ENCODE measurements around the gene CTBP2.

The CTBP2 gene

DNA sequence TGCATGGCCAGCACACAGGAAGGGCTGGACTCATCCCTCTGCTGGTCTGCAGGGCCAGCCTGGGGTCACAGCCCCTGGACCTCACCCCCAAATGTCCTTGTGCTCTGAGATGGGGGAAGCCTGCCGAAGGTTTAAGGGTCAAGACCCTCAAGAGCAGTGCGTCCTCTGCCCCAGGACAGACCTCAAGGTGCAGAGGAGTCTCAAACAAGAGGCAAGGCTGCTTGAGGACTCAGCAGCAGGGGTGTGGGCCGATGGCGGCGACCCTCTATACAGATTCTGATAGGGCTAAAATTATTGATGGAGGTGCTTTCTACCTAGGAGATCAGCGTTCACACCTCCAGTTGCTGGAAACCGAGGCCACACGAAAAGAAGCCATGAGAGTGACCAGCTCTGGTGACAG, 137.7 kb downstream of the CTBP2 start:
- H3K4me3 ChIP-seq (replicated peaks; ENCODE audit: low read depth, low read length), result no peak overlapping the region
- no peaks in the 10 kb centered on the region; the same call in 1 of the 2 replicates for H3K27me3 ChIP-seq (replicated peaks; ENCODE audit: control insufficient read depth, insufficient read depth, low read length)
- H3K36me3 ChIP-seq (ENCODE audit: control insufficient read depth, insufficient read depth, low read length), result no peaks in the 10 kb centered on the region
- TF ChIP-seq, protein P1, sequence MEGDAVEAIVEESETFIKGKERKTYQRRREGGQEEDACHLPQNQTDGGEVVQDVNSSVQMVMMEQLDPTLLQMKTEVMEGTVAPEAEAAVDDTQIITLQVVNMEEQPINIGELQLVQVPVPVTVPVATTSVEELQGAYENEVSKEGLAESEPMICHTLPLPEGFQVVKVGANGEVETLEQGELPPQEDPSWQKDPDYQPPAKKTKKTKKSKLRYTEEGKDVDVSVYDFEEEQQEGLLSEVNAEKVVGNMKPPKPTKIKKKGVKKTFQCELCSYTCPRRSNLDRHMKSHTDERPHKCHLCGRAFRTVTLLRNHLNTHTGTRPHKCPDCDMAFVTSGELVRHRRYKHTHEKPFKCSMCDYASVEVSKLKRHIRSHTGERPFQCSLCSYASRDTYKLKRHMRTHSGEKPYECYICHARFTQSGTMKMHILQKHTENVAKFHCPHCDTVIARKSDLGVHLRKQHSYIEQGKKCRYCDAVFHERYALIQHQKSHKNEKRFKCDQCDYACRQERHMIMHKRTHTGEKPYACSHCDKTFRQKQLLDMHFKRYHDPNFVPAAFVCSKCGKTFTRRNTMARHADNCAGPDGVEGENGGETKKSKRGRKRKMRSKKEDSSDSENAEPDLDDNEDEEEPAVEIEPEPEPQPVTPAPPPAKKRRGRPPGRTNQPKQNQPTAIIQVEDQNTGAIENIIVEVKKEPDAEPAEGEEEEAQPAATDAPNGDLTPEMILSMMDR (IDR thresholded peaks at IDR 0.05; ENCODE audit: insufficient read depth, low read length, poor library complexity, severe bottlenecking), result no peak
- DNase-seq (ENCODE audit: extremely low read depth, insufficient read length), result no peak

DNA sequence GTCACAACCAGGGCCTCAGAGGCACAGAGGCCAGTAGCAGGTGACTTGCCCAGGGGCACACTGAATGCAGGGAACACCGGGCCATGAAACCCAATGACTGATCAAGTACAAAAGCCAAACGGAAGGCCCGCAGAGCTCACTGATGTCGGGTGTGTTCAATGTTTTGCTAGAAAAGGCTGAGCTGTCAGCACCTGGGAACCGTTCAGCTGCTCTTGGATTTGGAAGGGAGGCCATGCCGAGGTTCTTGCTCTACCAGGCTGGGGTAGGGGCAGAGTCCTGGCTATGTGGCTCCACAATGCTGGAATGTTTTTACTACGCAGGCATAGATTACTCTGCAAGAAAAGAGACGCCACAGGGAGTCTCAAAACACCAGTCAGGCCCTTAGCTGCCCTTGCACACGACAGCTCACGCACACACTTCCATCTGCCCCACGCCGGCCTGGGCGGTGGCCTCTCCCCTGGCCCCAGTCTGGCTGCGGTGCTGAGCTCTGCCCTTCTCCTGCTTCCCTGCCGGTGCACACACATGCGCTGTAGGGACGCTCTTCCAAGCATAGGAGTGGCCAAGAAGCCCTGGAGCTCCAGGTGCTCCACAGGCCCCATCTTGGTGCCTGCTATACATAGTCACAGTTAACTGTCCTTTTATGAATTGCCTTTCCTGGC, 138.5 kb downstream of the CTBP2 start:
- no peak overlapping the region for H3K4me3 ChIP-seq (replicated peaks; ENCODE audit: low read depth, low read length)
- no peaks in the 10 kb centered on the region; the same call in 1 of the 2 replicates for H3K27me3 ChIP-seq (replicated peaks; ENCODE audit: control insufficient read depth, insufficient read depth, low read length)
- H3K36me3 ChIP-seq (ENCODE audit: control insufficient read depth, insufficient read depth, low read length), result no peaks in the 10 kb centered on the region
- TF ChIP-seq, protein P1 (IDR thresholded peaks at IDR 0.05; ENCODE audit: insufficient read depth, low read length, poor library complexity, severe bottlenecking), result no peak
- no peak for DNase-seq (ENCODE audit: extremely low read depth, insufficient read length)

DNA sequence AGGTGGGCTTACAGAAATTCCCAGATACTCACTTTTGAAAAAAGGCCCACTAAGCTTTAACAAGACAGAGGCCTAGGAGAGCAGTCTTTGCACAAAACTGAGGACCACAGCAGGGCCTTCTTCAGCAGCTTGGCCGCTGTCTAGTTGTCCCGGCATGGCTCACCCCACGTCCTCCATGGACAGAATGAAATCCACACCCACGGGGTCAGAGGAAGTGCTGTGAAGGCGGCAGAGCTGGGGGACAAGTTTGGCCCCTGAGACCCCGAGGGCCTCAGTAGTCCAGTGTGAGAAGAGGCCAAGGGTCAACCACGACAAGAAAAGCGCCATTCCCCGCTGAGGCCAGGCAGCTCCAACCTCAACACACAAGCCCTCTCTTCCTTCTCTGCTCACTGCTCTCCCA, 139.5 kb downstream of the CTBP2 start:
- DNase-seq (ENCODE audit: extremely low read depth, insufficient read length), result no peak
- H3K4me3 ChIP-seq (replicated peaks; ENCODE audit: low read depth, low read length), result no peak overlapping the region
- TF ChIP-seq, protein P1 (IDR thresholded peaks at IDR 0.05; ENCODE audit: insufficient read depth, low read length, poor library complexity, severe bottlenecking), result no peak
- no peaks in the 10 kb centered on the region for H3K36me3 ChIP-seq (ENCODE audit: control insufficient read depth, insufficient read depth, low read length)
- H3K27me3 ChIP-seq (replicated peaks; ENCODE audit: control insufficient read depth, insufficient read depth, low read length), result no peaks in the 10 kb centered on the region; the same call in 1 of the 2 replicates

DNA sequence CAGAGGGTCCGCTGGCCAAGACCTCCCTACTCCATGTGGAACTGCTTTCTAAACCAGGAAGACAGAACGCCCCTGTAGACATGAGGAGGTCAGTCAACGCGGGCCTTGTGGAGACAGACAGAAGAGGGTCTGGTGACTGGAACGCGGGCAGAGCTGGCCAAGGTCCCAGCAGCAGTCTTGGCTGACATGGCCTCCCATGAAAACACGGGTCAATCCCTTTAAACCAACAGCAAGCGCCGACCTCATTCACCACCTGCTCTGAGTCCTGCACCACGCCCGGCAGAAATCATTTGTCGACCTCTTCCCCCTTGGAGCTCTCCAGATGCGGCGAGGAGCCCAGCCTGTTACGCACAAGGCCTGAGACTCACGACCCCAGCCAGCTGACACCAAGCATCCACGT, 140.0 kb downstream of the CTBP2 start:
- no peaks in the 10 kb centered on the region; the same call in 1 of the 2 replicates for H3K27me3 ChIP-seq (replicated peaks; ENCODE audit: control insufficient read depth, insufficient read depth, low read length)
- no peak for DNase-seq (ENCODE audit: extremely low read depth, insufficient read length)
- H3K36me3 ChIP-seq (ENCODE audit: control insufficient read depth, insufficient read depth, low read length), result no peaks in the 10 kb centered on the region
- H3K4me3 ChIP-seq (replicated peaks; ENCODE audit: low read depth, low read length), result no peak overlapping the region
- TF ChIP-seq, protein P1 (IDR thresholded peaks at IDR 0.05; ENCODE audit: insufficient read depth, low read length, poor library complexity, severe bottlenecking), result no peak

DNA sequence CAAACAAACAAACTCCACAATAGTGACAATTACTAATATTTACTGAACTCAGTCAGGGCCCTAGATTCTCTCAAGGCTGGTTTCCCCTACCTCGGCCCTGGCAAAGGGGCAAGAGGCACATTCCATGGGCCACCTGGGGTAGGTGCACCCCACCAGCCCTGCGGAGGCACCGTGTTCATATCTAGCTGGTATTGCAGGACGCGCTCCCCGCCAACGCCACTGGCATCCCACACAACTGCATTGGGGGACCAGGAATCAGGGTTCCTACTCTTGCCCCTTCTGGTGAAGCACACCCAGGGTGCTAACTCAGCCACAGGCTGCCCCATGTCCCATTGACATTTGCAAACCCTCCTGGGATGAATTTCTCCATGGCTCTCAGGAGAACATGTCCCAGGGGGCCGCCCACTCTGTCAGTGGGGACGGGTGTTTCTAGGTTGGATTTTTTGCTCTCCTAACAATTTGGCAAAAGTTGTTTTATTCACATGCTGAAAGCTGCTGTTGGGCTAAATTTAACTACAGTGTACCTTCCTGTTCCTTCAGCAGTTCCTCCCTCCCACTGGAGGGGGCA, 141.7 kb downstream of the CTBP2 start:
- Histone ChIP-seq H3K36me3 (ENCODE audit: control insufficient read depth, insufficient read depth, low read length) (no peaks in the 10 kb centered on the region), H3K27me3 (replicated peaks; ENCODE audit: control insufficient read depth, insufficient read depth, low read length) (peaks cover 3% of the 10 kb centered on the region; the same call in 1 of the 2 replicates), H3K4me3 (replicated peaks; ENCODE audit: low read depth, low read length) (no peak overlapping the region)
- no peak for DNase-seq (ENCODE audit: extremely low read depth, insufficient read length)
- TF ChIP-seq, protein P1 (IDR thresholded peaks at IDR 0.05; ENCODE audit: insufficient read depth, low read length, poor library complexity, severe bottlenecking), result no peak

Data from GM06990 (cell line).